Measurements from ENCODE around the gene LRP1B.

- TF ChIP-seq POLR2AphosphoS5 (IDR thresholded peaks at IDR 0.05; ENCODE audit: insufficient read depth in 1 of 2, low read depth in 1 of 2) (no peak), CTCF (IDR thresholded peaks at IDR 0.05) (no peak), POLR2A (IDR thresholded peaks at IDR 0.05) (no peak)
Measured at GRCh38 chr2:140893685-140894084, 1237.1 kb downstream of the LRP1B start.

Data from vagina (tissue), 2 donors.